ENCODE results near the gene ATP6V0E2.

Gene ATP6V0E2

GRCh38 chr7:149845257-149845980 lies 28.4 kb upstream of the ATP6V0E2 start:
- Histone ChIP-seq H3K27me3 (ENCODE audit: insufficient read depth, poor library complexity, severe bottlenecking) (no peaks in the 10 kb centered on the region), H3K27ac (replicated peaks) (no peak overlapping the region)
- DNase-seq (ENCODE audit: low read depth in 1 of 2, low spot score in 1 of 2): no peak

GRCh38 chr7:149846021-149846420 lies 27.7 kb upstream of the ATP6V0E2 start:
- DNase-seq (ENCODE audit: low read depth in 1 of 2, low spot score in 1 of 2): no peak
- Histone ChIP-seq H3K27ac (replicated peaks) (no peak overlapping the region), H3K4me3 (replicated peaks; ENCODE audit: insufficient read depth, low read length) (no peak overlapping the region), H3K27me3 (ENCODE audit: insufficient read depth, poor library complexity, severe bottlenecking) (no peaks in the 10 kb centered on the region)
- no peak for TF ChIP-seq GABPA (IDR thresholded peaks at IDR 0.05; ENCODE audit: low read depth)
- TF ChIP-seq POLR2AphosphoS5 (IDR thresholded peaks at IDR 0.05; ENCODE audit: low read depth): no peak
- TF ChIP-seq REST (IDR thresholded peaks at IDR 0.05; ENCODE audit: insufficient replicate concordance, low read depth): no peak
- TF ChIP-seq CTCF (IDR thresholded peaks at IDR 0.05; ENCODE audit: insufficient read depth, low read length): no peak
- no peak for TF ChIP-seq SPI1 (IDR thresholded peaks at IDR 0.05; ENCODE audit: borderline replicate concordance, low read depth)

More at GRCh38 chr7:149845257-149845980, 28.4 kb upstream of the ATP6V0E2 start:
- H3K4me3 ChIP-seq (replicated peaks; ENCODE audit: insufficient read depth, low read length): no peak overlapping the region
- no peak for TF ChIP-seq POLR2AphosphoS5 (IDR thresholded peaks at IDR 0.05; ENCODE audit: low read depth)
- no peak for TF ChIP-seq CTCF (IDR thresholded peaks at IDR 0.05; ENCODE audit: insufficient read depth, low read length)
- no peak for TF ChIP-seq GABPA (IDR thresholded peaks at IDR 0.05; ENCODE audit: low read depth)
- no peak for TF ChIP-seq REST (IDR thresholded peaks at IDR 0.05; ENCODE audit: insufficient replicate concordance, low read depth)
- no peak for TF ChIP-seq SPI1 (IDR thresholded peaks at IDR 0.05; ENCODE audit: borderline replicate concordance, low read depth)

GRCh38 chr7:149846436-149847046 lies 27.2 kb upstream of the ATP6V0E2 start:
- Histone ChIP-seq H3K27me3 (ENCODE audit: insufficient read depth, poor library complexity, severe bottlenecking) (no peaks in the 10 kb centered on the region), H3K4me3 (replicated peaks; ENCODE audit: insufficient read depth, low read length) (no peak overlapping the region), H3K27ac (replicated peaks) (no peak overlapping the region)
- TF ChIP-seq POLR2AphosphoS5 (IDR thresholded peaks at IDR 0.05; ENCODE audit: low read depth): no peak
- TF ChIP-seq SPI1 (IDR thresholded peaks at IDR 0.05; ENCODE audit: borderline replicate concordance, low read depth): no peak
- no peak for TF ChIP-seq REST (IDR thresholded peaks at IDR 0.05; ENCODE audit: insufficient replicate concordance, low read depth)
- TF ChIP-seq CTCF (IDR thresholded peaks at IDR 0.05; ENCODE audit: insufficient read depth, low read length): no peak
- no peak for TF ChIP-seq GABPA (IDR thresholded peaks at IDR 0.05; ENCODE audit: low read depth)
- DNase-seq (ENCODE audit: low read depth in 1 of 2, low spot score in 1 of 2): no peak

All from HL-60 (cell line).